Measurements from ENCODE around the gene ZDHHC11B.
A peak's percentile ranks its signal among the peaks of the same experiment; 100 is the strongest.
"Not testable (repeated sequence)": the region's sequence is repeated elsewhere in the genome, so short reads cannot be mapped to it uniquely, and the experiment has no call there.

ZDHHC11B gene

GRCh38 chr5:714215-715118 is 70.1 kb downstream of the ZDHHC11B start:
- not testable (repeated sequence) for DNase-seq

- DNase-seq: not testable (repeated sequence)
Measured at GRCh38 chr5:713686-714085, 70.8 kb downstream of the ZDHHC11B start.

- DNase-seq: not testable (repeated sequence)
Measured at GRCh38 chr5:708848-709517, 75.5 kb downstream of the ZDHHC11B start.

GRCh38 chr5:708374-708773 is 76.2 kb downstream of the ZDHHC11B start:
- not testable (repeated sequence) for DNase-seq

GRCh38 chr5:706127-706526 is 78.4 kb downstream of the ZDHHC11B start:
- not testable (repeated sequence) for DNase-seq

GRCh38 chr5:696753-697702 is 87.5 kb downstream of the ZDHHC11B start:
- peak; percentile 34 for DNase-seq

GRCh38 chr5:696191-696590 is 88.3 kb downstream of the ZDHHC11B start:
- DNase-seq: not testable (repeated sequence)

- DNase-seq: not testable (repeated sequence)
Measured at GRCh38 chr5:695475-695874, 89.1 kb downstream of the ZDHHC11B start.

- peak; percentile 33 for DNase-seq
Measured at GRCh38 chr5:694042-694431, 90.5 kb downstream of the ZDHHC11B start.

GRCh38 chr5:693271-694041 is 91.1 kb downstream of the ZDHHC11B start, which contains the start of gene TPPP:
TPPP (minus strand) TSS chr5:693352; CDS start chr5:678060, 15,292 bp downstream.
- peak; percentile 74 for DNase-seq

- DNase-seq: peak; percentile 27
Measured at GRCh38 chr5:692529-693041, 91.9 kb downstream of the ZDHHC11B start.

- no peak for DNase-seq
Measured at GRCh38 chr5:691817-692528, 92.6 kb downstream of the ZDHHC11B start.

GRCh38 chr5:691049-691448 is 93.5 kb downstream of the ZDHHC11B start:
- not testable (repeated sequence) for DNase-seq

- not testable (repeated sequence) for DNase-seq
Measured at GRCh38 chr5:690293-690692, 94.2 kb downstream of the ZDHHC11B start.

- not testable (repeated sequence) for DNase-seq
Measured at GRCh38 chr5:688348-689010, 96.0 kb downstream of the ZDHHC11B start.

GRCh38 chr5:686936-687335 is 97.6 kb downstream of the ZDHHC11B start:
- not testable (repeated sequence) for DNase-seq

GRCh38 chr5:686172-686523 is 98.4 kb downstream of the ZDHHC11B start:
- not testable (repeated sequence) for DNase-seq

GRCh38 chr5:685262-686171 is 99.0 kb downstream of the ZDHHC11B start:
- no peak for DNase-seq

- no peak for DNase-seq
Measured at GRCh38 chr5:684751-685216, 99.7 kb downstream of the ZDHHC11B start.
